ENCODE results near the gene EFCAB6. TPM values are rescaled to one million over a fixed set of nuclear protein-coding genes. Genes with fewer than 3 reads are reported as not detected.

The EFCAB6 gene
- polyA plus RNA-seq, 2 of the 4 experiments (the other 2 are of a cell fraction) = 0.46 to 1.2 TPM

DNA sequence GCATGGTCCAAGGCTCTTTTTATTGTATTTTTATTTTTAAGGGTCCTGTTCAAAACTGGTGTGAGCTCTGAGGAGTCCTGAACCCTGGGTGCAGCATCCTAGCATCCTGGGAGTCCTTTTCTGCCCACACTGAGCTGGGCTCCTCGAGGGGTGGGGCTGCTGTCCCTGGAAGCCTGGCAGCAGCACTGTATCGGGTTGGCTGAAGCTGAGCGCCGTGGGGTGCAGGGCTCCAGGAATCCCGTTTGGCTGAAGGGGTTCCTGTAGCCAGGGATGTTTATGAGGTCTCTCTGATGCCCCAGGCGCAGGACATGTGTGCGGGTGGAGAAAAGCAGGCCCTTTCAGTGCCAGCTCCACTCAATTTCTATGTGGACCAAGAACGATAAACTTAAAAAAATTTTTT lies 304.9 kb downstream of the EFCAB6 start:
- ATAC-seq = no peak
- WGBS (ENCODE audit: missing lambda C conversion rate) = 62% methylated on average over 4 of the region's 8 CpGs
- DNase-seq (ENCODE audit: low read depth in 1 of 2, low spot score in 1 of 2) = no peak
- Histone ChIP-seq H3K9me3 (no peaks in the 10 kb centered on the region), H3K4me1 (no peaks in the 10 kb centered on the region), H3K27ac (no peak overlapping the region), H3K4me3 (no peak overlapping the region), H3K4me2 (no peak overlapping the region)
- CTCF ChIA-PET = no interaction called here
- POLR2A ChIA-PET = no interaction called here
- no peak for FAIRE-seq
- TF ChIP-seq, protein P1, sequence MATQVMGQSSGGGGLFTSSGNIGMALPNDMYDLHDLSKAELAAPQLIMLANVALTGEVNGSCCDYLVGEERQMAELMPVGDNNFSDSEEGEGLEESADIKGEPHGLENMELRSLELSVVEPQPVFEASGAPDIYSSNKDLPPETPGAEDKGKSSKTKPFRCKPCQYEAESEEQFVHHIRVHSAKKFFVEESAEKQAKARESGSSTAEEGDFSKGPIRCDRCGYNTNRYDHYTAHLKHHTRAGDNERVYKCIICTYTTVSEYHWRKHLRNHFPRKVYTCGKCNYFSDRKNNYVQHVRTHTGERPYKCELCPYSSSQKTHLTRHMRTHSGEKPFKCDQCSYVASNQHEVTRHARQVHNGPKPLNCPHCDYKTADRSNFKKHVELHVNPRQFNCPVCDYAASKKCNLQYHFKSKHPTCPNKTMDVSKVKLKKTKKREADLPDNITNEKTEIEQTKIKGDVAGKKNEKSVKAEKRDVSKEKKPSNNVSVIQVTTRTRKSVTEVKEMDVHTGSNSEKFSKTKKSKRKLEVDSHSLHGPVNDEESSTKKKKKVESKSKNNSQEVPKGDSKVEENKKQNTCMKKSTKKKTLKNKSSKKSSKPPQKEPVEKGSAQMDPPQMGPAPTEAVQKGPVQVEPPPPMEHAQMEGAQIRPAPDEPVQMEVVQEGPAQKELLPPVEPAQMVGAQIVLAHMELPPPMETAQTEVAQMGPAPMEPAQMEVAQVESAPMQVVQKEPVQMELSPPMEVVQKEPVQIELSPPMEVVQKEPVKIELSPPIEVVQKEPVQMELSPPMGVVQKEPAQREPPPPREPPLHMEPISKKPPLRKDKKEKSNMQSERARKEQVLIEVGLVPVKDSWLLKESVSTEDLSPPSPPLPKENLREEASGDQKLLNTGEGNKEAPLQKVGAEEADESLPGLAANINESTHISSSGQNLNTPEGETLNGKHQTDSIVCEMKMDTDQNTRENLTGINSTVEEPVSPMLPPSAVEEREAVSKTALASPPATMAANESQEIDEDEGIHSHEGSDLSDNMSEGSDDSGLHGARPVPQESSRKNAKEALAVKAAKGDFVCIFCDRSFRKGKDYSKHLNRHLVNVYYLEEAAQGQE (IDR thresholded peaks at IDR 0.05) = no peak
- TF ChIP-seq FOSL2 (IDR thresholded peaks at IDR 0.05) (no peak), FOSL2 (CRISPR knock-in tag; IDR thresholded peaks at IDR 0.05) (no peak), MYC (IDR thresholded peaks at IDR 0.05; ENCODE audit: borderline replicate concordance, low read length) (no peak), TP53 (CRISPR knock-in tag; IDR thresholded peaks at IDR 0.05) (no peak), HEYL (CRISPR knock-in tag; IDR thresholded peaks at IDR 0.05) (no peak), MAFK (IDR thresholded peaks at IDR 0.05; ENCODE audit: partially characterized antibody) (no peak), POLR2A (IDR thresholded peaks at IDR 0.05; ENCODE audit: low read length) (no peak), NFE2L2 (conservative IDR thresholded peaks at IDR 0.05; ENCODE audit: low read length) (no peak), KDM1A (IDR thresholded peaks at IDR 0.05; ENCODE audit: low read depth) (no peak)

DNA sequence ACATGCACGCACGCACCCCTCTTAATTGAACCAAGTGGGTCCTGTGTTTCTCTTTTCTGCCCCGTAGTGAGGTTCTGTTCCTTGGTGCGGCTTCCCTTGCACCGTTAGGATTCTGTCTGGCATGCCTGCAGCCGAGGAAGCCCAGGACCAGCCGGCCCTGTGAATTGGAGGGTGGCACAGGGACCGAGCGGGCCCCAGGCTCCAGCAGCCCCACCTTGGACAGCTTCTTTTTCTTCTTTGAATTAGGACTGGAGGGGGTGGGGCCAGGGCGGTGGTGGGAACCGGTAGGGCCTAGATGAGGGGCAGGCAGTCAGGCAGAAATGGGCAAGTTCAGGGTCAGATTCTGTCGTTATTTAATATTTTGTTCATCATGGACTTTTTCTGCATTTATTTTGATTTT lies 305.6 kb downstream of the EFCAB6 start:
- Histone ChIP-seq H3K9me3 (no peaks in the 10 kb centered on the region), H3K4me1 (no peaks in the 10 kb centered on the region), H3K4me2 (no peak overlapping the region), H3K4me3 (no peak overlapping the region), H3K27ac (no peak overlapping the region)
- WGBS (ENCODE audit: missing lambda C conversion rate) = 62% methylated on average over 7 of the region's 12 CpGs
- no peak for TF ChIP-seq ESRRA (IDR thresholded peaks at IDR 0.05; ENCODE audit: borderline replicate concordance, low read length)
- TF ChIP-seq, protein P2, sequence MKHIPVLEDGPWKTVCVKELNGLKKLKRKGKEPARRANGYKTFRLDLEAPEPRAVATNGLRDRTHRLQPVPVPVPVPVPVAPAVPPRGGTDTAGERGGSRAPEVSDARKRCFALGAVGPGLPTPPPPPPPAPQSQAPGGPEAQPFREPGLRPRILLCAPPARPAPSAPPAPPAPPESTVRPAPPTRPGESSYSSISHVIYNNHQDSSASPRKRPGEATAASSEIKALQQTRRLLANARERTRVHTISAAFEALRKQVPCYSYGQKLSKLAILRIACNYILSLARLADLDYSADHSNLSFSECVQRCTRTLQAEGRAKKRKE (CRISPR knock-in tag; IDR thresholded peaks at IDR 0.05; ENCODE audit: low read depth) = no peak
- TF ChIP-seq, protein P1 (IDR thresholded peaks at IDR 0.05) = no peak
- TF ChIP-seq, protein P3, sequence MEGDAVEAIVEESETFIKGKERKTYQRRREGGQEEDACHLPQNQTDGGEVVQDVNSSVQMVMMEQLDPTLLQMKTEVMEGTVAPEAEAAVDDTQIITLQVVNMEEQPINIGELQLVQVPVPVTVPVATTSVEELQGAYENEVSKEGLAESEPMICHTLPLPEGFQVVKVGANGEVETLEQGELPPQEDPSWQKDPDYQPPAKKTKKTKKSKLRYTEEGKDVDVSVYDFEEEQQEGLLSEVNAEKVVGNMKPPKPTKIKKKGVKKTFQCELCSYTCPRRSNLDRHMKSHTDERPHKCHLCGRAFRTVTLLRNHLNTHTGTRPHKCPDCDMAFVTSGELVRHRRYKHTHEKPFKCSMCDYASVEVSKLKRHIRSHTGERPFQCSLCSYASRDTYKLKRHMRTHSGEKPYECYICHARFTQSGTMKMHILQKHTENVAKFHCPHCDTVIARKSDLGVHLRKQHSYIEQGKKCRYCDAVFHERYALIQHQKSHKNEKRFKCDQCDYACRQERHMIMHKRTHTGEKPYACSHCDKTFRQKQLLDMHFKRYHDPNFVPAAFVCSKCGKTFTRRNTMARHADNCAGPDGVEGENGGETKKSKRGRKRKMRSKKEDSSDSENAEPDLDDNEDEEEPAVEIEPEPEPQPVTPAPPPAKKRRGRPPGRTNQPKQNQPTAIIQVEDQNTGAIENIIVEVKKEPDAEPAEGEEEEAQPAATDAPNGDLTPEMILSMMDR (IDR thresholded peaks at IDR 0.05) = no peak
- TF ChIP-seq, protein P4, sequence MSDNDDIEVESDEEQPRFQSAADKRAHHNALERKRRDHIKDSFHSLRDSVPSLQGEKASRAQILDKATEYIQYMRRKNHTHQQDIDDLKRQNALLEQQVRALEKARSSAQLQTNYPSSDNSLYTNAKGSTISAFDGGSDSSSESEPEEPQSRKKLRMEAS (IDR thresholded peaks at IDR 0.05) = no peak
- TF ChIP-seq FOSB (CRISPR knock-in tag; IDR thresholded peaks at IDR 0.05) = no peak
- no peak for TF ChIP-seq HDAC2 (IDR thresholded peaks at IDR 0.05)
- TF ChIP-seq MAZ (IDR thresholded peaks at IDR 0.05; ENCODE audit: borderline replicate concordance, low read depth, low read length) = no peak
- TF ChIP-seq, protein P5, sequence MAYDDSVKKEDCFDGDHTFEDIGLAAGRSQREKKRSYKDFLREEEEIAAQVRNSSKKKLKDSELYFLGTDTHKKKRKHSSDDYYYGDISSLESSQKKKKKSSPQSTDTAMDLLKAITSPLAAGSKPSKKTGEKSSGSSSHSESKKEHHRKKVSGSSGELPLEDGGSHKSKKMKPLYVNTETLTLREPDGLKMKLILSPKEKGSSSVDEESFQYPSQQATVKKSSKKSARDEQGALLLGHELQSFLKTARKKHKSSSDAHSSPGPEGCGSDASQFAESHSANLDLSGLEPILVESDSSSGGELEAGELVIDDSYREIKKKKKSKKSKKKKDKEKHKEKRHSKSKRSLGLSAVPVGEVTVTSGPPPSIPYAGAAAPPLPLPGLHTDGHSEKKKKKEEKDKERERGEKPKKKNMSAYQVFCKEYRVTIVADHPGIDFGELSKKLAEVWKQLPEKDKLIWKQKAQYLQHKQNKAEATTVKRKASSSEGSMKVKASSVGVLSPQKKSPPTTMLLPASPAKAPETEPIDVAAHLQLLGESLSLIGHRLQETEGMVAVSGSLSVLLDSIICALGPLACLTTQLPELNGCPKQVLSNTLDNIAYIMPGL (CRISPR knock-in tag; IDR thresholded peaks at IDR 0.05; ENCODE audit: borderline replicate concordance) = no peak
- no peak for TF ChIP-seq ZSCAN20 (CRISPR knock-in tag; IDR thresholded peaks at IDR 0.05)
- ChIA-PET CTCF (interaction anchor here (0.5 kb wide), 1 partner anchor 23 kb away, joined by 3 read pairs; no protein-coding TSS in a partner anchor), POLR2A (no interaction called here)
- DNase-seq (ENCODE audit: low read depth in 1 of 2, low spot score in 1 of 2) = no peak
- FAIRE-seq = no peak
- no peak for ATAC-seq
